ENCODE results near the gene EIF4G3. TPM values are rescaled to one million over a fixed set of nuclear protein-coding genes. Genes with fewer than 3 reads are reported as not detected.
A peak's percentile ranks its signal among the peaks of the same experiment; 100 is the strongest.

The EIF4G3 gene
- total RNA-seq, 1 experiment from 2014 or later = 39.9 TPM

GRCh38 chr1:20974951-20975350 is 201.7 kb downstream of the EIF4G3 start:
- TF ChIP-seq CTCF (IDR thresholded peaks at IDR 0.05; ENCODE audit: unreplicated experiment) = no peak
- CTCF ChIA-PET = no interaction called here
- intact Hi-C loops (cut with micrococcal nuclease; ENCODE audit: unreplicated experiment) = no loop called here
- no peaks in the 10 kb centered on the region for H3K27me3 Mint-ChIP-seq (ENCODE audit: unreplicated experiment)
- no peaks in the 10 kb centered on the region for H3K4me1 Mint-ChIP-seq (ENCODE audit: low read depth, unreplicated experiment)
- DNase-seq = no peak
- H3K36me3 Mint-ChIP-seq (ENCODE audit: insufficient read depth, unreplicated experiment) = no peaks in the 10 kb centered on the region
- H3K9me3 Mint-ChIP-seq (ENCODE audit: low read depth, unreplicated experiment) = no peaks in the 10 kb centered on the region
- H3K4me3 Mint-ChIP-seq (ENCODE audit: low read depth, unreplicated experiment) = no peak overlapping the region
- BruUV-seq (replicated peaks) = no TSS peak
- no peak overlapping the region for H3K27ac Mint-ChIP-seq (ENCODE audit: unreplicated experiment)

DNA sequence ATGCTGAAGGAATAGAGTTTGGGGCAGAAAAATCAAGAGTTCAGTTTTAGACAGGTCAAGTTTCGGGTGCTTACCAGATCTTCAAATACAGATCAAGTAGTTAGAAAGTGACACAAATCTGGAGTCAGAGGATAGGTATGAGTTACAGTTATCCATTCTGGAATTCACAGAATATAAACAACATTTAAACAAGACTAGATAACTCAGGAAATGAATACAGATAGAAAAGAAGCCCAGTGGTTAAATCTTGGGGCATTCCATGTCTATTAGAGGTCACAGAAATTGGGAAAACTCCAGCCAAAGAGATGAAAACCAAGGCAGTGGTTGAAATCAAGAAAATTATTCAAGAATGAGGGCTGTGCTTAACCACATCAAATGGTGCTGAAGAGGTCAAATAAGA is 202.6 kb downstream of the EIF4G3 start:
- Mint-ChIP-seq H3K36me3 (ENCODE audit: insufficient read depth, unreplicated experiment) (no peaks in the 10 kb centered on the region), H3K27ac (ENCODE audit: unreplicated experiment) (no peak overlapping the region), H3K27me3 (ENCODE audit: unreplicated experiment) (no peaks in the 10 kb centered on the region), H3K4me1 (ENCODE audit: low read depth, unreplicated experiment) (no peaks in the 10 kb centered on the region), H3K4me3 (ENCODE audit: low read depth, unreplicated experiment) (no peak overlapping the region), H3K9me3 (ENCODE audit: low read depth, unreplicated experiment) (no peaks in the 10 kb centered on the region)
- intact Hi-C loops (cut with micrococcal nuclease; ENCODE audit: unreplicated experiment) = no loop called here
- no peak for TF ChIP-seq CTCF (IDR thresholded peaks at IDR 0.05; ENCODE audit: unreplicated experiment)
- BruUV-seq (replicated peaks) = no TSS peak
- CTCF ChIA-PET = no interaction called here
- DNase-seq = no peak

- no TSS peak for BruUV-seq (replicated peaks)
- Mint-ChIP-seq H3K27ac (ENCODE audit: unreplicated experiment) (no peak overlapping the region), H3K9me3 (ENCODE audit: low read depth, unreplicated experiment) (no peaks in the 10 kb centered on the region), H3K4me1 (ENCODE audit: low read depth, unreplicated experiment) (no peaks in the 10 kb centered on the region), H3K36me3 (ENCODE audit: insufficient read depth, unreplicated experiment) (no peaks in the 10 kb centered on the region), H3K4me3 (ENCODE audit: low read depth, unreplicated experiment) (no peak overlapping the region), H3K27me3 (ENCODE audit: unreplicated experiment) (no peaks in the 10 kb centered on the region)
- CTCF ChIA-PET = interaction anchor here (0.6 kb wide), 1 partner anchor 45 kb away, joined by 9 read pairs; no protein-coding TSS in a partner anchor
- intact Hi-C loops (cut with micrococcal nuclease; ENCODE audit: unreplicated experiment) = no loop called here
- no peak for TF ChIP-seq CTCF (IDR thresholded peaks at IDR 0.05; ENCODE audit: unreplicated experiment)
- no peak for DNase-seq
Observed at GRCh38 chr1:20972855-20973254, 203.8 kb downstream of the EIF4G3 start.

DNA sequence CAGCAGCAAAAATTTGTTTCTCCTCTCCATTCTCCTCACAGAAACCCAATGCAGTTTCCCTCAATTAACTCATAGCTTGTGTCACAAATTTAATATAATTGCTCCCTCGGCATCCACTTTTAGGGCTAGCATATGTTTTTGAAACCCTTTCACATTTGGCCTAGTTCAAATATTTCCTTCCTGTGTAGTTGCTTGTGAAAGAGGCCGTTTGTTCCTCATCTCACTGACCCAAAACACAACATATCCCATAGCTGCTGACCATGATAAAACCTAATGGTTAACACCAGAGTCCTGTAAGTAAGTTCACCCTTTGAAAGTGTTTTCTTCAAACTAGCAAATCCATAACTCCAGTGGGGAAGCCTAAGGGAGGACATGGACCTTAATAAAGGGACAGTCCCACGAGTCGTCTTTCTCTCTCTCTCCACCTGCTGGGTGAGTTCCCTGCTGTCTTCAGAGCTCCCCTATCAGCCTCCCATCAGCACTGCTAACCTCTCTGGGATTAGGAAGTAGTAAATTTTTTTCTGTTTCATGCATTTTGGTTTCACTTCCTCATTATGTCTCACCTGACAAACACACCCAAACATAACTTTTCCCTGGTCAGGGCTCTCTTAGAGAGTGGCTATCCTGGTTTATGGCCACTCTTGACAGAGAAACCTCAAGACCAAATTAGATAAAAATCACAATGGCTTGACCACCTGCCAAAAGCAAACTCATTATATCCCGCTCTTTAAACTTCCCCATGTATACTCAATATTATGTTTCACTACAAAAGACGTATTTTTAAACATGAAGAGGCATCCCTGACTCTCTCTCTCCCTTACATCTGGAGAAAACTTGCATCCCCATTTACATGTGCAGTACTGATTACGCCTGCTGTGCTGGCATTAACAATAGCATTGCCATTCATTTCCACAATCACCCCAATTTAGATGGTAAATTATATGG is 211.9 kb downstream of the EIF4G3 start:
- peaks cover 13% of the 10 kb centered on the region for H3K4me1 Mint-ChIP-seq (ENCODE audit: low read depth, unreplicated experiment)
- H3K4me3 Mint-ChIP-seq (ENCODE audit: low read depth, unreplicated experiment) = no peak overlapping the region
- no peaks in the 10 kb centered on the region for H3K36me3 Mint-ChIP-seq (ENCODE audit: insufficient read depth, unreplicated experiment)
- intact Hi-C loops (cut with micrococcal nuclease; ENCODE audit: unreplicated experiment) = no loop called here
- CTCF ChIA-PET = no interaction called here
- no peak for TF ChIP-seq CTCF (IDR thresholded peaks at IDR 0.05; ENCODE audit: unreplicated experiment)
- peak overlapping the region; percentile 43 for H3K27ac Mint-ChIP-seq (ENCODE audit: unreplicated experiment)
- DNase-seq = no peak
- no peaks in the 10 kb centered on the region for H3K9me3 Mint-ChIP-seq (ENCODE audit: low read depth, unreplicated experiment)
- no TSS peak for BruUV-seq (replicated peaks)
- H3K27me3 Mint-ChIP-seq (ENCODE audit: unreplicated experiment) = no peaks in the 10 kb centered on the region
